HUES64 (cell line): ENCODE results near the gene DCLK2.

Experiments
- H3K27ac ChIP-seq: 2 replicates; pipeline ENCODE4 v1.7.0; 2013; ENCODE audit warnings: low read depth, low read length, inconsistent platforms
- H3K27me3 ChIP-seq: 2 replicates; pipeline ENCODE4 v1.6.1; 2013; ENCODE audit warnings: mild to moderate bottlenecking, low read length; ENCODE audit not compliant: insufficient read depth
- H3K36me3 ChIP-seq: 2 replicates; pipeline ENCODE4 v1.6.1; 2013; ENCODE audit warnings: mild to moderate bottlenecking, low read length; ENCODE audit not compliant: insufficient read depth
- H3K4me1 ChIP-seq: 2 replicates; pipeline ENCODE4 v1.6.1; 2013; ENCODE audit warnings: mild to moderate bottlenecking, low read length, moderate library complexity; ENCODE audit not compliant: insufficient read depth
- H3K4me3 ChIP-seq: 2 replicates; pipeline ENCODE4 v1.5.1; 2013; ENCODE audit warnings: mild to moderate bottlenecking, low read length, moderate library complexity
- H3K9ac ChIP-seq: 2 replicates; pipeline ENCODE4 v1.6.1; 2013; ENCODE audit warnings: mild to moderate bottlenecking, low read depth, low read length
- H3K9me3 ChIP-seq: 2 replicates; pipeline ENCODE4 v1.6.1; 2013; ENCODE audit warnings: low read depth, low read length; ENCODE audit not compliant: insufficient read depth
- WGBS: fragments of 150-250, 120-280 bp; methylation state at CpG from one replicate; pipeline ENCODE4 v1.1.7; 2013; ENCODE audit warnings: missing lambda C conversion rate; 5-methylcytosine and 5-hydroxymethylcytosine counted together

Gene DCLK2

DNA sequence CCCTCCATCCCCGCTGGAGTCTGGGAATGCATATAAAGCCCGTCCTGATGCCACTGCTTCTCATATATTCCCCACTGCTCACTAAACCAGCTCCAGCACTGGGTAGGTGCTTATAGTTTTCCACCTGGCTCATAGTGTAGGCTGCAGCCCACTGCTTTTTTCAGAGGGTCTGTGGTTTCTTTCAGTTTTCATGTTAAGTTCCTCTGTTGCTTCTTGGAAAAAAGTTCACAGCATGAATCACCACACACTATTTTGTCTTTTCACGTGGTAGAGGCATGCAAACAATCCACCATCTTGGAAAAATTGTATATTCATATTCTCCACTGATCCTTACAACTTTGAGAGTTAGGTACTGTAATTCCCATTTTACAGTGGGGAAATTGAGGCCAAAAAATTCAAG, 39.4 kb downstream of the DCLK2 start:
- 0 out of 2 replicates have a peak, but pooled peaks cover 5% of the 10 kb centered on the region for H3K9me3 ChIP-seq
- H3K36me3 ChIP-seq = no peaks in the 10 kb centered on the region
- no peaks in the 10 kb centered on the region for H3K27me3 ChIP-seq
- WGBS = 88% methylated on average over 3 of the region's 3 CpGs
- H3K9ac ChIP-seq = no peak overlapping the region
- peaks cover 12% of the 10 kb centered on the region for H3K4me1 ChIP-seq
- no peak overlapping the region for H3K4me3 ChIP-seq
- H3K27ac ChIP-seq = no peak overlapping the region

DNA sequence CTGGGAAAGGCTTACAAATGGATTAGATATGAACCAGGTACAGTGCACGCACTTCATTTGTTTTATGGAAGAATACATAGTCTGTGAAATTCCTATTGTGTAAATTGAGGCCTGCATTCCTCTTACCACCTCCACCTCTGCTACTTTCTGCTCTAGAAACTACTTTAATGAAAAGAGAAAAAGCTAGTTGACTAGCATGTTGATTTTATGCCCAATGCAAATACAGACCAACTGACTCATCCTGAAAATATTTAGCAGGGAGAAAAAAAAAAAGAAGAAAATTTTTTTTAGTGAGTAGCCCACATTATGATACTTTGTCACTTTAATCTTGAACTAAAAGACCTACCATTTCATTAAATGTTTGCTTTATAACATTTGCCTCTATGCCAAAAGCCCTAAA, 41.2 kb downstream of the DCLK2 start:
- H3K9me3 ChIP-seq = 0 out of 2 replicates have a peak, but pooled peaks cover 5% of the 10 kb centered on the region
- H3K4me3 ChIP-seq = no peak overlapping the region
- WGBS = 86% methylated on average over 1 of the region's 1 CpG
- H3K4me1 ChIP-seq = peaks cover 12% of the 10 kb centered on the region
- 0 out of 2 replicates have a peak overlapping the region, but pooled peaks have one; percentile 15 for H3K27ac ChIP-seq
- no peaks in the 10 kb centered on the region for H3K27me3 ChIP-seq
- no peak overlapping the region for H3K9ac ChIP-seq
- no peaks in the 10 kb centered on the region for H3K36me3 ChIP-seq

DNA sequence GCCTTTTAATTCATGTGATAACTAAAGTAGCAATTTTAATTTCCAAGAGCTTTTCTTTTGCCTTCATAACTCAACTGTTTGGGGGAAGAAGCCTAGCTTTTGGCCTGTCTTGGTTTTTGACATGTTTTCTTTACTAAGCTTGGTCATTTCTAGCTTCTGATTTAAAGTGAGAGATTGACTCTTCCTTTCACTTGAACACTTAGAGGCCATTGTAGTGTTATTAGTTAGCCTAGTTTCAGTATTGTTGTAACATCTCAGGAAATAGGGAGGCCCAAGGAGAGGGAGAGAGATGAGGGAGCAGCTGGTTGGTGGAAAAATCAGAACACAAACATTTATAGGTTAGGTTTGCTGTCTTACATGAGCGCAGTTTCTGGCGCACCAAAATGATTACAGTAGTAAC, 44.8 kb downstream of the DCLK2 start:
- Histone ChIP-seq H3K9ac (no peak overlapping the region), H3K9me3 (0 out of 2 replicates have a peak, but pooled peaks cover 5% of the 10 kb centered on the region), H3K36me3 (no peaks in the 10 kb centered on the region), H3K4me3 (no peak overlapping the region), H3K27ac (no peak overlapping the region), H3K4me1 (peaks cover 12% of the 10 kb centered on the region), H3K27me3 (no peaks in the 10 kb centered on the region)
- WGBS = no CpG with 5 or more reads among the region's 2 CpGs

DNA sequence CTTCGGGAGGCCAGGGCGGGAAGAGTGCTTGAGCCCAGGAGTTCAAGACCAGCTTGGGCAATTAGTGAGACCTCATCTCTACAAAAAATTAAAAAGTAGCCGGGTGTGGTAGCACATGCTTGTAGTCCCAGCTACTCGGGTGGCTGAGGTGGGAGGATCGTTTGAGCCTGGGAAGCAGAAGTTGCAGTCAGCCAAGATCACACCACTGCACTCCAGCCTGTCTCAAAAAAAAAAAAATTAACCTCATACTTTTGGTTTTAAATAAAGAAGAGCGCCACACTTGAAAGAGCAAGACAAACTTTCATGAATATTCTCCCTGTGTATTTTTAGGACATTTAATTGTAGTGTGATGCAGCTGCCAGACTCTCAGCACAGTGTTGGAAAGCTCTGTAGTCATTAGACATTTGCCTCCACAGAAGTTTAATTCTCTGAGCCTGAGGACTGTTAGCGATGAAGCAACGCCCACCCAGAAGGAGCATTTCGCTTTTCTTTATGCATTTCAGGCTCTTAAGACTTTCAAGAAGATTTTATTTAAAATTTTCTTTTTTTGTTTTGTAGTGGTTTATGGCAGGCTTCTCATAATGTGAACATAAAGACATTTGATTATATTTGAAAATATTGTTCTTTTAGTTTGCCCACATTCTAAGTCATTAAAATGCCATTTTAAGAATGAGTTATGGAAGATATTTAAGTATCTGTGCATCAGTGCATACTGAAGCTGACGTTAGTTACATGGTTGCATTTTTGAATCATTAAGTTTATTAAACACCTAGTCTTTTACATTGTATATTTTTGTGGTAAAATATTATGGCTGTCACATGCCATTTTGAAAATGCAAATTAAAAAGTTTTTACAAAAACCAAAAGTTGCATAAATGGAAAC, 45.8 kb downstream of the DCLK2 start:
- Histone ChIP-seq H3K9me3 (0 out of 2 replicates have a peak, but pooled peaks cover 5% of the 10 kb centered on the region), H3K27me3 (no peaks in the 10 kb centered on the region), H3K36me3 (no peaks in the 10 kb centered on the region), H3K9ac (no peak overlapping the region), H3K27ac (no peak overlapping the region), H3K4me3 (no peak overlapping the region), H3K4me1 (peaks cover 11% of the 10 kb centered on the region)
- whole genome bisulfite sequencing = 94% methylated on average over 9 of the region's 10 CpGs

DNA sequence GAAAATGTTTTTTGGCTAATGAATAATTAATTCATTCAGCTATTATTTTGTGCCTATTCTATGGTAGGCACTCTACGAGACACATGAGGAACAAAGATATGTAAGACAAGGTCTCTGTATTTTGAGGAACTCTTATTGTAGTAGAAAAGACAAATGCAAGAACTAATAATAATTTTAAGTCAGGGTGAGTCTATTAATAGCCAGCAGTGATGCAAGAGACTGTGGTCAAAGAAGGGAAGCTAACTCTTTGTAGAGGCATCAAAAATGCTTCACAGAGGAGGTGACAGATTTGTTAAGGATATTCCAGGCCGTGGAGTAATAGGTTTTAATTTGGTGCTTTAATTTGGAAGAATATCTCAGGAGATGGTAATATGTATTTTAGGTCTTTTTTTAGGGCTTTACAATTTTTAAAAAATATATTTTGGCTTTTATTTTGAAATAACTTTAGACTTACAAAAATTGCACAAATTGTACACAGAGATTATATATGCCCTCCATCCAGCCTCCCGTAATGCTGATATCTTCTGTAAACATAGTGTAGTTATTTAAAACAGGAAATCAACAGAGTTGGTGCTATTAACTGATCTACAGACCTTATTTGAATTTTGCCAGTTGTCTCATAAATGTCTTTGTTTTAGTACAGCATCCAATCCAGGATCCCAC, 48.1 kb downstream of the DCLK2 start:
- H3K4me1 ChIP-seq = no peaks in the 10 kb centered on the region
- H3K9ac ChIP-seq = no peak overlapping the region
- H3K36me3 ChIP-seq = no peaks in the 10 kb centered on the region
- no peaks in the 10 kb centered on the region for H3K27me3 ChIP-seq
- no peak overlapping the region for H3K27ac ChIP-seq
- H3K4me3 ChIP-seq = no peak overlapping the region
- WGBS = 89% methylated on average over 2 of the region's 3 CpGs
- H3K9me3 ChIP-seq = 0 out of 2 replicates have a peak, but pooled peaks cover 5% of the 10 kb centered on the region

DNA sequence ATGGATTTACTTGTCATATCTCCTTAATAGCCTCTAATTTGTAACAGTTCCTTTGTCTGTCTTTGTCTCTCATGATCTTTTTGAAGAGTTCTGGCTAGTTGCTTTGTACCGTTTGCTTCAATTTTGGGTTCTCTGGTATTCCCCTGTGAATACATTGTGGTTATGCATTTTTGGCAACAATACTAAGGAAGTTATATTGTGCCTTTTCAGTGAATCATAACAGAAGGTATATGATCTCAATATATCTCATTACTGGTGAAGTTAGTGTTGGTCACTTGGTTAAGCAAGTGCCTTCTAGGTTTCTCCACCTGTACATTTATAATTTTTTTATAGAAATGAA, 48.6 kb downstream of the DCLK2 start:
- Histone ChIP-seq H3K9me3 (0 out of 2 replicates have a peak, but pooled peaks cover under 1% of the 10 kb centered on the region), H3K9ac (no peak overlapping the region), H3K4me3 (no peak overlapping the region), H3K27ac (no peak overlapping the region), H3K4me1 (no peaks in the 10 kb centered on the region), H3K36me3 (no peaks in the 10 kb centered on the region), H3K27me3 (no peaks in the 10 kb centered on the region)
- 100% methylated on average over 1 of the region's 1 CpG for WGBS

DNA sequence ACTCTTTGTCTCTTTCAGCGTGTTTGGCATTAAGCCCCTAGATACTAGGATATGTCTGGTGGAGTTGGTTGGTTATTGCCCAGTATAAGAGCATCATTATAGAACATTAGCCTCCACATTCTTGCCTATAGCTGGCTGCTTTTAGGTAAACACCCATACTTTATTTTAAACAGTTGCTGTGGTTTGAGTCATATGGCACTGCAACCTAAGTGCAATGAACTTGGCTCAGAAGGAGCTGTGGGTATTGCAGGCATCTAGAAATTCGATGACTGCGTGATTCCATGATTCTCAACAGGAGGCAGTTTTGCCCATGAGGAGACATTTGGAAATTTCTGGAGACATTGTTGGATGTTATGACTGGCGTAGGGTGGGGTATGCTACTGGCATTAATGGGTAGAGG, 49.5 kb downstream of the DCLK2 start:
- no peaks in the 10 kb centered on the region for H3K4me1 ChIP-seq
- H3K9me3 ChIP-seq = no peaks in the 10 kb centered on the region
- no peaks in the 10 kb centered on the region for H3K27me3 ChIP-seq
- no peaks in the 10 kb centered on the region for H3K36me3 ChIP-seq
- no peak overlapping the region for H3K4me3 ChIP-seq
- no peak overlapping the region for H3K9ac ChIP-seq
- no peak overlapping the region for H3K27ac ChIP-seq
- 85% methylated on average over 4 of the region's 4 CpGs for WGBS

DNA sequence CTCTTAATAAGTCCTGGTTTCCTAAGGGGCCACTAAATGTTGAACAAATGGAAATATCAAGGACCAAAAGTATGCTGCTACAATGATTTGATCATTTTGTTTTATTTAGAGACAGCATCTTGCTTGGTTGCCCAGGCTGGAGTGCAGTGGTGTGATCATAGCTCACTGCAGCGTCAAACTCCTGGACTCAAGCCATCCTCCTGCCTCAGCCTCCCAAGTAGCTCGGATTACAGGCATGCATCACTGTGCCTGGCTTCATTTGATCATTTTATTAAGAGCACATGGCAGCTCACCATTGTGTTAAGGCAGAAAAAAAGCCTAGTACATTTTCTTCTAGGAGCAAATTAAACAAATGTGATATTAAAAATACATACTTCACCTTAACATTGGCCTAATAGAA, 52.7 kb downstream of the DCLK2 start:
- no peaks in the 10 kb centered on the region for H3K4me1 ChIP-seq
- WGBS = 95% methylated on average over 2 of the region's 2 CpGs
- no peaks in the 10 kb centered on the region for H3K9me3 ChIP-seq
- no peak overlapping the region for H3K4me3 ChIP-seq
- no peak overlapping the region for H3K27ac ChIP-seq
- no peak overlapping the region for H3K9ac ChIP-seq
- H3K36me3 ChIP-seq = no peaks in the 10 kb centered on the region
- no peaks in the 10 kb centered on the region for H3K27me3 ChIP-seq

DNA sequence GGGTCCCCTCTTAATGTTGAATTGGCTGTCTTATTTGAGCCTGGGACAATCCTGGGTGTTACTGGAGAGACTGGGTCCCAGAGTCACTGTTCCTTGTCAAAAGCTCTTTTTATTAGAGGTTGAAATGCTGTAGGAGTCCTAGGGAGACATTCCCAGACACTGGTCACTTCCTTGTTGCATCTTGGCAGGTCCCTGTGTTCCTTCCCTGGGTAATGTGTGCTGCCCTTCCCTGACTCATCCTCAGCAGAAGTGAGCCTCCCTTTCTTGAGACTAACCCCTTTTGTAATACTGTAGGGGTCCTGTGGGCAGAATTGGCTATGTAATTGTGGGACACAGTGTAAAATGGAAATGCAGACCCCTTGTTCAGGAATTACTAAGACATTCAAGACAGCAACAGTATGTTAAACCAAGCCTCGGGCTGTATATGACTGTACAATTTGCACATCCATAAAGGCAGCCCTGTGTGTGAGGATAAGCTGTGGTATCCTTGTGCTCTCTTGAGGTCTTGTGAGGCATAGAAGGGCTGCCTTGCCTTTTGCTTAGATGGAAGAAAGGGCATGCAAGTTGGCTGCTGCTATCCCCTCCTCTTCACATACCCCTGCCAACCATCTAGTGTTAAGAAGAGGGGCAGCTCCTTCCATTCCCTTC, 53.5 kb downstream of the DCLK2 start:
- Histone ChIP-seq H3K27ac (no peak overlapping the region), H3K4me1 (no peaks in the 10 kb centered on the region), H3K9me3 (no peaks in the 10 kb centered on the region), H3K27me3 (no peaks in the 10 kb centered on the region), H3K36me3 (no peaks in the 10 kb centered on the region), H3K4me3 (no peak overlapping the region), H3K9ac (no peak overlapping the region)
- 94% methylated on average over 1 of the region's 1 CpG for WGBS

DNA sequence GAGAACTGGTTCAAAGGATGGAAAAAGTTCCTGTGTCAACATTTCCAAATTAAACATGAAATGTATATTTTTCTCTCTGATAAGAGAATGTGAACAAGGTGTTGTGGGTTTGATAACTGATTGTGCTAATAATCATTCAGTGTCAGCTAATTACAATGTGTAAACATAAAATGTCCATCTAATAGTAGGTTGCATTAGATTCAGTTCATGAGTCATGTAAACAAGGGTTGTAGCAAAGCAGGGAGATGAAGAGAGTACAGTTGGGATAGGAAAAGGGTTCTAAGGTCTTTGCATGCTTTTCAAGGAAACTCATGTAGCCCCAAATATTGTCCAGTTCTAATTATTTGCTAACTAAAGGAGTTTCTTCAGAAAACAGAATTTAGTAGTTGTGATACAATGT, 55.4 kb downstream of the DCLK2 start:
- Histone ChIP-seq H3K9ac (no peak overlapping the region), H3K4me3 (no peak overlapping the region), H3K27me3 (no peaks in the 10 kb centered on the region), H3K4me1 (no peaks in the 10 kb centered on the region), H3K36me3 (no peaks in the 10 kb centered on the region), H3K27ac (no peak overlapping the region), H3K9me3 (no peaks in the 10 kb centered on the region)

DNA sequence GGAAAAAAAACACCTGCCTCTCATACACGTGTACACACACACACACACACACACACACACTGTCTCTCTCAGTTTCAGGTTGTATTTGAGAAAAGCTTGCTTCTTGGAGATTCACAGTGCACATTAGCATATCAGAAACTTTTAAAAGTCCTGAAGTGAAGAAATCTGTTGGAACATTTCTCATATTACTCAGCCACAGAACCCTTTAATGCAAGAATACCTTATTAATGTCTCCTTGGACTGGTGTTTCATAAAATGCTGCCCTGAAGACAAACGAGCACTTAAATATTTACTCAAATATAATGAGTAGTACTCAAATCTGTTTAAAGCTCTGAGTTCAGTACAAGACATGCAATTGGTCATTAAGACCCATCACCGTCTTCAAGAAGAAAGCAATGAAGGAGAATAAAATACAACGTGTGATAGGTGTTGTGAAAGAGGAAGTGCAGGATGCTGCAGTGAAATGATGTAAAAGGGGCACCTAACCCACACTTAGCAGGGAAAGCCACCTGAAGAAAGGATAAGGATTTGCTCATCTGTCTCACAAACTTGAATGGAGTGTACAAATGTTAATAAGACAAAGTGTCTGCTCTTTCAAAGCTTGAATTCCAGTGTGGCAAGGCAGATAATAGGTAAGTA, 57.0 kb downstream of the DCLK2 start:
- H3K9me3 ChIP-seq = no peaks in the 10 kb centered on the region
- H3K27me3 ChIP-seq = no peaks in the 10 kb centered on the region
- WGBS = 80% methylated on average over 4 of the region's 4 CpGs
- H3K27ac ChIP-seq = no peak overlapping the region
- no peaks in the 10 kb centered on the region for H3K36me3 ChIP-seq
- H3K9ac ChIP-seq = no peak overlapping the region
- no peak overlapping the region for H3K4me3 ChIP-seq
- no peaks in the 10 kb centered on the region for H3K4me1 ChIP-seq
